Measurements from ENCODE around the gene GRM8.

The GRM8 gene

DNA sequence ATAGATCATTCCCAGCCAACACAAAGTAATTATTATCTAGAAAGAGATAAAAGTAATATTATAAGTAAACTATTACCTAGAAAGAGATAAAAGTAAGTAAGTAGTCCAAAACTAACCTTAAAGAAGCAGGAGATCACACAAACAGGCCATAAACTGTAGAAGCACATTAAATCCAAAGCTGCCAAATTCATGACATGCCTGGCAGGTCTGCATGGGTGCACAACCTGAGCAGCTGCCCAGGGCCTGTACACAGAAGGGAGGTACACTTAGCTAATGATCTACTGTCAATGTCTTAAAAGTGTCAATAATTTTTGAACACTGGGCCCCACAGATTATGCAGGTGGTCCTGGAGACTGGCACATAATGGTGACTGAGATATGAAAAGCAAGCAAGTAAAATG is 196.5 kb downstream of the GRM8 start:
- no peak for TF ChIP-seq REST (IDR thresholded peaks at IDR 0.05; ENCODE audit: insufficient read depth in 1 of 2, low read depth in 2 of 2, low read length in 2 of 2)
- no peak for TF ChIP-seq SIN3A (IDR thresholded peaks at IDR 0.05; ENCODE audit: borderline replicate concordance, insufficient read depth, low read length)
- TF ChIP-seq TAF1 (IDR thresholded peaks at IDR 0.05; ENCODE audit: borderline replicate concordance, insufficient read depth, low read length): no peak
- TF ChIP-seq FOXP2 (optimal IDR thresholded peaks at IDR 0.05; ENCODE audit: borderline replicate concordance, extremely low read depth, extremely low read length, insufficient read depth): no peak
- TF ChIP-seq POLR2AphosphoS5 (IDR thresholded peaks at IDR 0.05; ENCODE audit: low read depth, low read length): no peak

- no peak for TF ChIP-seq POLR2AphosphoS5 (IDR thresholded peaks at IDR 0.05; ENCODE audit: low read depth, low read length)
- TF ChIP-seq SIN3A (IDR thresholded peaks at IDR 0.05; ENCODE audit: borderline replicate concordance, insufficient read depth, low read length): no peak
- TF ChIP-seq TAF1 (IDR thresholded peaks at IDR 0.05; ENCODE audit: borderline replicate concordance, insufficient read depth, low read length): no peak
- TF ChIP-seq REST (IDR thresholded peaks at IDR 0.05; ENCODE audit: insufficient read depth in 1 of 2, low read depth in 2 of 2, low read length in 2 of 2): no peak
- no peak for TF ChIP-seq FOXP2 (optimal IDR thresholded peaks at IDR 0.05; ENCODE audit: borderline replicate concordance, extremely low read depth, extremely low read length, insufficient read depth)
These were observed 205.2 kb downstream of the GRM8 start for GRCh38 chr7:127047521-127047920.

DNA sequence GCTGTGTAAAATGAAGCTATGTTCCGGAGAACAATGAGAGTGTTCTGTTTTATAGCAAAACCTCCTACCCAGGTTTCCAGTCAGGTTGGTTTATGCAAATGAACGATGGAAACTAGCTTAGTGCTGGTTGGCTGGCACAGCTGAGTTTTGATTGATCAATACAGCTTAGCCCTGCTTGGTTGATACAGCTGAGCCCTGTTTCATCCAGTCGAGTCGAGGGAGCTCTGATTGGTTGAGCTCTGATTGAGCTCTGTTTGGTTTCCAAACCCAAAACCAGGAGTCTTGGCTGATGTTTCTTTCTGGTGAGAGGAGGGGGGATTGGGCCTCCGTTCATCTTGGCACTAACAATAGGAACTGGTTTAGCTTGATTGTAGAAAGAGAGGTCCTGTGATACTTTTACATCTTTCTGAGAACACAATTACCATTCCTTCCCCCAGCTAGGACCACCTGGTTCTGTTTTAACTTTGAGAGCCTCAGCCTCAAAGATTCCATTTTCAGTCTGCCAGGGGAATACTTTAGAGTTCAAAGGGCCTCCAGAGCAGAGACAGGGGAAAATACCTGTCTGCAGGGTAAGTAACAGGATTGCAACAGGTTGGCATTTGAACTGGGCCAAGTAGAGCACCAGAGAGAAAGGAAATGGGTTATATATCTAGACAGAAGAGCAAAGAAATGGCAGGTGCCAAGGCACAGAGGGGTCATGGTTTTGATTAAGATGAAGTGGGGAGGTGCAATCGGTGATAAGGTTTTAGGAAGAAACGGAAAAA is 210.9 kb downstream of the GRM8 start:
- TF ChIP-seq FOXP2 (optimal IDR thresholded peaks at IDR 0.05; ENCODE audit: borderline replicate concordance, extremely low read depth, extremely low read length, insufficient read depth) (no peak), POLR2AphosphoS5 (IDR thresholded peaks at IDR 0.05; ENCODE audit: low read depth, low read length) (no peak), REST (IDR thresholded peaks at IDR 0.05; ENCODE audit: insufficient read depth in 1 of 2, low read depth in 2 of 2, low read length in 2 of 2) (no peak), TAF1 (IDR thresholded peaks at IDR 0.05; ENCODE audit: borderline replicate concordance, insufficient read depth, low read length) (no peak), SIN3A (IDR thresholded peaks at IDR 0.05; ENCODE audit: borderline replicate concordance, insufficient read depth, low read length) (no peak)

- TF ChIP-seq REST (IDR thresholded peaks at IDR 0.05; ENCODE audit: insufficient read depth in 1 of 2, low read depth in 2 of 2, low read length in 2 of 2) (no peak), POLR2AphosphoS5 (IDR thresholded peaks at IDR 0.05; ENCODE audit: low read depth, low read length) (no peak), TAF1 (IDR thresholded peaks at IDR 0.05; ENCODE audit: borderline replicate concordance, insufficient read depth, low read length) (no peak), FOXP2 (optimal IDR thresholded peaks at IDR 0.05; ENCODE audit: borderline replicate concordance, extremely low read depth, extremely low read length, insufficient read depth) (no peak), SIN3A (IDR thresholded peaks at IDR 0.05; ENCODE audit: borderline replicate concordance, insufficient read depth, low read length) (no peak)
These were observed 212.7 kb downstream of the GRM8 start for GRCh38 chr7:127040042-127040441.

All from PFSK-1 (cell line).